ENCODE results near the gene FXN. TPM values are rescaled to one million over a fixed set of nuclear protein-coding genes. Genes with fewer than 3 reads are reported as not detected.
"Not testable (repeated sequence)": the region's sequence is repeated elsewhere in the genome, so short reads cannot be mapped to it uniquely, and the experiment has no call there.

The FXN gene
- total RNA-seq, 2 experiments from 2014 or later = 14.1 to 15.2 TPM

DNA sequence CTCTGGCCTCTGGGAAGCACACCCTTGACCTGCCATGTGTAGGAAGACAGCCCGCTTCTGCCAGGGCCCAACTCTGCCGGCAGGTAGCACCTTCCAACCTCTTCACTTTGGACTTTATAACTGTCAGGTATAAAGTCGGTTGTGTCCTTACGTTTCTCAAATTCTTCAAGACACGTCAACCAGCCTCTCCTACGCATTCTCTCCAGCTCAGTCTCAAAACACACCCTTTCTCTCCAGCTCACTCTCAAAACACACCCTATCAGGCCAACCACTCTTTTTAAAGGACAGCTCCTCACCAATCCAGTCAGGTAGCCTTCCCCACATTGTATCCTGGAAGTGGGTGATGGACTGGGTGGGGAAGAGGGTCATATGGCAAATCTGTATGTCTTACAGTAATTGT lies 13.5 kb downstream of the FXN start:
- ChIA-PET CTCF (interaction anchor here (1.3 to 2.5 kb wide), 3 partner anchors 14 to 373 kb away, joined by 3 to 11 read pairs (median 4); partner anchors contain the start of gene FXN), POLR2A (interaction anchor here (0.7 kb wide), 1 partner anchor 75 kb away, joined by 3 read pairs; no protein-coding TSS in a partner anchor)
- no peak for DNase-seq
- H3K4me1 Mint-ChIP-seq (ENCODE audit: low read depth) = peaks cover 8% of the 10 kb centered on the region
- intact Hi-C loops (cut with micrococcal nuclease) = no loop called here
- no peak overlapping the region for H3K27ac Mint-ChIP-seq
- H3K4me3 Mint-ChIP-seq = no peak overlapping the region
- peaks cover 7% of the 10 kb centered on the region for H3K36me3 Mint-ChIP-seq
- H3K27me3 Mint-ChIP-seq = no peaks in the 10 kb centered on the region
- H3K9me3 Mint-ChIP-seq = no peaks in the 10 kb centered on the region

DNA sequence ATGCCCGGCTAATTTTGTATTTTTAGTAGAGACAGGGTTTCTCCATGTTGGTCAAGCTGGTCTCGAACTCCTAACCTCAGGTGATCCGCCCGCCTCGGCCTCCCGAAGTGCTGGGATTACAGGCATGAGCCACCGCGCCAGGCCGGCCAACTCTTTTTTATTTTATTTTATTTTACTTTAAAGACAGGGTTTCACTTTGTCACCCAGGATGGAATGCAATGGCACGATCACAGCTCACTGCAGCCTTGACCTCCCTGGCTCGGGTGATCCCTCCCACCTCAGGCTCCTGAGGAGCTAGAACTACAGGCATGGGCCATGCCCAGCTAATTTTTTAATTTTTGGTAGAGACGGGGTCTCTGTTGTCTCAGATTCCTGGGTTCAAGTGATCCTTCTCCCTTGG lies 15.4 kb downstream of the FXN start:
- intact Hi-C loops (cut with micrococcal nuclease) = loop anchor here (5.0 kb wide), 1 partner anchor 496 kb away; no protein-coding TSS in a partner anchor
- H3K9me3 Mint-ChIP-seq; H3K27me3 Mint-ChIP-seq; H3K27ac Mint-ChIP-seq; H3K4me3 Mint-ChIP-seq; DNase-seq; H3K4me1 Mint-ChIP-seq (ENCODE audit: low read depth); POLR2A ChIA-PET: not testable (repeated sequence)
- CTCF ChIA-PET = interaction anchor here (7.7 kb wide), 1 partner anchor 143 kb away, joined by 179 read pairs; no protein-coding TSS in a partner anchor
- peaks cover 10% of the 10 kb centered on the region for H3K36me3 Mint-ChIP-seq

DNA sequence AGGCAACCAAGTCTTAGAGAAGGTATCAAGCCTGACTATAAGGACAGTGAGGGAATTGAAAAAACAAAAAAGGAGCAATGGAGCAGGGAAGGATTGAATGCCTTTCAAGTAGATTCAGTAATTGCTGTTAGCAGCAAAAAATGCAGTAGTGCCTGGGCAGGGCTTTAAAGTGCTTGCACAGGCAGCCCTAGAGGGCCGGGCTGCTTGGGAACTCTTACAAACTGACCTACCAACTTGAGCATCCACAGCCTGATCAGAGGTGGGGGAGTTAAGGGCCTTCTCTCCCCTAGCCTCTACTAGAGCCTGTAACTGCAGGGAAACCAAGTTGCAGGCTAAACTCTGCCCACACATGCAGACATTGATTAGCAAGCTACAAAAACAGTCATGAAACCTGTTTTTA lies 19.4 kb downstream of the FXN start:
- CTCF ChIA-PET = interaction anchor here (0.7 to 7.7 kb wide), 7 partner anchors 10 to 143 kb away, joined by 3 to 179 read pairs (median 4); partner anchors contain the start of gene FXN
- DNase-seq = no peak
- H3K9me3 Mint-ChIP-seq = no peaks in the 10 kb centered on the region
- H3K36me3 Mint-ChIP-seq = peaks cover 26% of the 10 kb centered on the region
- POLR2A ChIA-PET = no interaction called here
- H3K27ac Mint-ChIP-seq = no peak overlapping the region
- H3K4me3 Mint-ChIP-seq = no peak overlapping the region
- intact Hi-C loops (cut with micrococcal nuclease) = loop anchor here (1.0 to 5.0 kb wide), 2 partner anchors 138 to 492 kb away; no protein-coding TSS in a partner anchor
- H3K4me1 Mint-ChIP-seq (ENCODE audit: low read depth) = no peaks in the 10 kb centered on the region
- no peaks in the 10 kb centered on the region for H3K27me3 Mint-ChIP-seq

DNA sequence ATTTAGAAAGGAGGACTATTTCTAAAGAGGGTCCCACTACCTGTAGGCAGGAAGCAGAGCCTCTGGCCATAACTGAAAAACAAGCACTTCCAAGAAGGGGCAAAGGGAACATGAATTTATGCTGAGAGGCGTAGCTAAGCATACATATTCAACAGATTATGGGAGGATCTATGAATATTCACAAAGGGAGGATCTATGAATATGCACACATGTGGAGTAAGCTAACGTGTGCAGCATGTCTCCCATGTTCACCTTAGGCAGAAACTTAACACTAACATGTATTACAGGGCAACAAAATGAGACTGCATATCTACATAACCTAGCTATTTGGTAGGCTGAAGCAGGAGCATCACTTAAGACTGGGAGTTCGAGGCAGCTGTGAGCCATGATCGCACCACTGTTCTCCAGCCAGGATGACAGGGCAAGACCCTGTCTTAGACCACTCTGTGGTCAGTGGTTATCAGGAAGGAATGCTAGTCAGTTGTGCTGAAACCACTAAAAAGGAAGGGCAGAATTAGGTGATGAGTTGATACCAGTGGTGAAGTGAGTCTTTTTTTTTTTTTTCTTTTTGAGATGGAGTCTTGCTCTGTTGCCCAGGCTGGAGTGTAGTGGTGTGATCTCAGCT lies 20.8 kb downstream of the FXN start:
- H3K9me3 Mint-ChIP-seq = no peaks in the 10 kb centered on the region
- no peaks in the 10 kb centered on the region for H3K27me3 Mint-ChIP-seq
- ChIA-PET POLR2A (no interaction called here), CTCF (interaction anchor here (1.6 to 7.7 kb wide), 2 partner anchors 21 to 137 kb away, joined by 5 to 179 read pairs; partner anchors contain the start of gene FXN)
- no peak for DNase-seq
- H3K27ac Mint-ChIP-seq = no peak overlapping the region
- H3K4me1 Mint-ChIP-seq (ENCODE audit: low read depth) = no peaks in the 10 kb centered on the region
- intact Hi-C loops (cut with micrococcal nuclease) = no loop called here
- H3K36me3 Mint-ChIP-seq = peaks cover 30% of the 10 kb centered on the region
- no peak overlapping the region for H3K4me3 Mint-ChIP-seq

DNA sequence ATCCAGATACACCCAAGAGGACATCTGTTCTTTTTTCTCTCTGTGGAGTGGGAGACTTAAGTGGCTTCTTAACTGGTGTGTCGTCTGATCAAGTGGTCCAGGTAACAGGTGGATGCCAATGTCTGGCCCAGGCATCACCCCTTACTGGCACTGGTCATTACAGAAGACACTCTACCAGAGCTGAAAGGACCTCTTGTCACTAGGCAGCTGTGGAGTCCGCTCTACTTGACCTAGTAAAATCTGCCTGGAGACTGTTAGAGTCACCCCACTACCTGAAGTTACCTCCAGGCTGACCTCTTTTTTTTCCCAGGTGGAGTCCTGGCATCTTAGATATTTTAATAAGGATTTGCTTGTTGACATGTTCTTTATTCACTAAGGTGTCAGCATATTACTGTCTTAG lies 22.5 kb downstream of the FXN start:
- Mint-ChIP-seq H3K4me1 (ENCODE audit: low read depth) (no peaks in the 10 kb centered on the region), H3K27ac (no peak overlapping the region), H3K27me3 (no peaks in the 10 kb centered on the region), H3K4me3 (no peak overlapping the region), H3K36me3 (peaks cover 29% of the 10 kb centered on the region), H3K9me3 (no peaks in the 10 kb centered on the region)
- CTCF ChIA-PET = interaction anchor here (7.7 kb wide), 1 partner anchor 135 kb away, joined by 179 read pairs; no protein-coding TSS in a partner anchor
- intact Hi-C loops (cut with micrococcal nuclease) = no loop called here
- POLR2A ChIA-PET = no interaction called here
- no peak for DNase-seq

DNA sequence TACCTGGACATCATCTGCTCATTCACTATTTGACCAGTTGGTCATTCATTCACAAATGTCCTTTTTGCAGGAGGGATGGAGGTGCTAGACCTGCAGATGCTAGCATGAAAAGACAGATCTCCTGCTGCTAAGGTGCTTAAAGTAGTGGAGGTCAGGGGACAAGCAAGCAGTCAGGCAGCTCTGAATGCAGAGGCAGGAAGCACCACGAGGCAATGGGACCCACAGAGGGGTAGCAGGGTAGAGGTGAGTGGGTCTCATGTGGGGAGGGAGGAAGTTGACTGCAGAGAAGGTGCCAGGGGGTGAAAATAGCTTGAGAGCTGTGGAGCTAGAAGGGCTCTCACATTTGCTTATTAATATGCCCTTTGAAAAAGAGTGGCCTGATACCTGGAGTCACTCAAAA lies 25.2 kb downstream of the FXN start:
- ChIA-PET CTCF (interaction anchor here (2.6 kb wide), 1 partner anchor 132 kb away, joined by 11 read pairs; no protein-coding TSS in a partner anchor), POLR2A (no interaction called here)
- peaks cover 29% of the 10 kb centered on the region for H3K36me3 Mint-ChIP-seq
- H3K4me3 Mint-ChIP-seq = no peak overlapping the region
- H3K27ac Mint-ChIP-seq = no peak overlapping the region
- no peaks in the 10 kb centered on the region for H3K9me3 Mint-ChIP-seq
- H3K27me3 Mint-ChIP-seq = no peaks in the 10 kb centered on the region
- DNase-seq = no peak
- intact Hi-C loops (cut with micrococcal nuclease) = no loop called here
- no peaks in the 10 kb centered on the region for H3K4me1 Mint-ChIP-seq (ENCODE audit: low read depth)

DNA sequence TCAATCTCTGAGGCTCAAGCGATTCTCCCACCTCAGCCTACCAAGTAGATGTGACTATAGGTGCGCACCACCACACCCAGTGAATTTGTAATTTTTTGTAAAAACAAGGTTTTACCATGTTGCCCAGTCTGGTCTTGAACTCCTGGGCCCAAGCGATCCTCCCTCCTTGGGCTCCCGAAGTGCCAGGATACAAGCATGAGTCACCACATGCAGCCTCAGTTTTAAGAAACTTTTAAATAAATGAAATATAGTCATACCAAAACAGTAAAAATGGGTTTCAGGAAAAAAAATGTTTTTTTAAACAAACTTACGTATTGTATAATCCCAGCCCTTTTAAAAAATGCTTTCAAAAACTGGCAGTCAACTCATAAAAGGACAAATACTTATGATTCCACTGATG lies 26.6 kb downstream of the FXN start:
- intact Hi-C loops (cut with micrococcal nuclease) = no loop called here
- CTCF ChIA-PET = no interaction called here
- H3K9me3 Mint-ChIP-seq = no peaks in the 10 kb centered on the region
- H3K36me3 Mint-ChIP-seq = peaks cover 36% of the 10 kb centered on the region
- DNase-seq = no peak
- no peaks in the 10 kb centered on the region for H3K27me3 Mint-ChIP-seq
- POLR2A ChIA-PET = no interaction called here
- no peak overlapping the region for H3K4me3 Mint-ChIP-seq
- H3K4me1 Mint-ChIP-seq (ENCODE audit: low read depth) = no peaks in the 10 kb centered on the region
- H3K27ac Mint-ChIP-seq = no peak overlapping the region

DNA sequence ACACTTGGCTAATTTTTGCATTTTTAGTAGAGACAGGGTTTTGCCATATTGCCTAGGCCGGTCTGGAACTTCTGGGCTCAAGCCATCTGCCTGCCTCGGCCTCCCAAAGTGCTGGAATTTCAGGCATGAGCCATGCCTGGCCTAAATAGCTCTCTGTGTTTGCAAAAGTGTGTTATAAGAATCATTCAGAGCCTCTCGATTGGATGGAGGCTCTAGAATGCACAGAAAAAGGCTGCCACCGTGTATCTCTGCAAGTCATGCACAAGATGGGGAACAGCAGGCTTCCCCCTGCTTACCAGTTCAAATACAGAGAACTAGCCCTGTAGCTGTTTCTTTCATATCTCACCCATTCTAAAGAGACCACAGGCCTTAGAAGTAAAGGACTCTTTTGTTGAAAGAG lies 28.3 kb downstream of the FXN start:
- intact Hi-C loops (cut with micrococcal nuclease) = no loop called here
- no peaks in the 10 kb centered on the region for H3K27me3 Mint-ChIP-seq
- no peak for DNase-seq
- no peak overlapping the region for H3K4me3 Mint-ChIP-seq
- no peaks in the 10 kb centered on the region for H3K4me1 Mint-ChIP-seq (ENCODE audit: low read depth)
- H3K27ac Mint-ChIP-seq = no peak overlapping the region
- peaks cover 35% of the 10 kb centered on the region for H3K36me3 Mint-ChIP-seq
- H3K9me3 Mint-ChIP-seq = no peaks in the 10 kb centered on the region
- POLR2A ChIA-PET = no interaction called here
- CTCF ChIA-PET = interaction anchor here (1.6 kb wide), 1 partner anchor 10 kb away, joined by 7 read pairs; no protein-coding TSS in a partner anchor

DNA sequence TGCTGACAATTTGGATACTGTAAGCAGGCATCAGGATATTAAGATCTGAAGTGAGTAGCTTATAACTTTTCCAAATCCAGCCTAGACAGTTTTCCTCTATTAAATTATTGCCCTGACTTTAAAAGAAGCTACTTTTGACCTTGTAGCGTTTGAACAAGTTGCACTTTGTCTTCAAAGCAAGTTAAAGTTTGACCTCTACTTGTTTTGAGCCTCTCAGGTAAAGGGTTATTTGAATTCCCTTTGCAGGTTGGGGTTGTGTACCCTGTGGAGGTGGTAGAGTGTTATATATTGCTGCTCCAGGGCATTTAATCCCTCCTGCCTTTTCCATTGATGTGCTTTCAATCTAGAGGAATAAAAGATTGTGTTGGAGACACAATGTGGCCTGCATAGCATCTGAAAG lies 30.1 kb downstream of the FXN start:
- ChIA-PET POLR2A (no interaction called here), CTCF (interaction anchor here (0.8 kb wide), 1 partner anchor 12 kb away, joined by 3 read pairs; no protein-coding TSS in a partner anchor)
- DNase-seq = no peak
- intact Hi-C loops (cut with micrococcal nuclease) = no loop called here
- peaks cover 26% of the 10 kb centered on the region for H3K36me3 Mint-ChIP-seq
- H3K4me3 Mint-ChIP-seq = no peak overlapping the region
- H3K9me3 Mint-ChIP-seq = no peaks in the 10 kb centered on the region
- H3K27me3 Mint-ChIP-seq = no peaks in the 10 kb centered on the region
- no peaks in the 10 kb centered on the region for H3K4me1 Mint-ChIP-seq (ENCODE audit: low read depth)
- H3K27ac Mint-ChIP-seq = no peak overlapping the region

DNA sequence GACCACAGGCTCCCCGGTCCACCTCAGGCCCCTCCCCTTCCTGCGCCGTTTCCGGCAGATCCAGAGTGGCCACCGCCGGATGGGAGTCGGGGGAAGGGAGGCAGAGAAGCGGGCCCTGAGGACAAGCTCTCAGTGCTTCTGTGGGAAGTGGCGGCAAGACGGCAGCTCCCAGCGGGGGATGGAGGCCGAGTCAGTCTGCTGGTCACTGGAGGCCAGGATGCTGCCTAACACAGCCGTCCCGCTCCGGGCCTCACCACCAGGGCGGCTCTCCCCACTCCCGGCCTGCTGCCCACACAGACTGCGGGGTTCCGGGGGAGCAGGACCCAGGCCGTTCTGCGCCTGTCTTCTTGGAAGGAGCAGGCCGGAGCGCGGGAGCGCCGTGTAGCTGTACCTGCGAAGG lies 31.4 kb downstream of the FXN start:
- DNase-seq = no peak
- H3K27ac Mint-ChIP-seq = no peak overlapping the region
- H3K4me1 Mint-ChIP-seq (ENCODE audit: low read depth) = no peaks in the 10 kb centered on the region
- peaks cover 25% of the 10 kb centered on the region for H3K36me3 Mint-ChIP-seq
- H3K4me3 Mint-ChIP-seq = no peak overlapping the region
- CTCF ChIA-PET = no interaction called here
- POLR2A ChIA-PET = no interaction called here
- intact Hi-C loops (cut with micrococcal nuclease) = no loop called here
- no peaks in the 10 kb centered on the region for H3K9me3 Mint-ChIP-seq
- no peaks in the 10 kb centered on the region for H3K27me3 Mint-ChIP-seq

DNA sequence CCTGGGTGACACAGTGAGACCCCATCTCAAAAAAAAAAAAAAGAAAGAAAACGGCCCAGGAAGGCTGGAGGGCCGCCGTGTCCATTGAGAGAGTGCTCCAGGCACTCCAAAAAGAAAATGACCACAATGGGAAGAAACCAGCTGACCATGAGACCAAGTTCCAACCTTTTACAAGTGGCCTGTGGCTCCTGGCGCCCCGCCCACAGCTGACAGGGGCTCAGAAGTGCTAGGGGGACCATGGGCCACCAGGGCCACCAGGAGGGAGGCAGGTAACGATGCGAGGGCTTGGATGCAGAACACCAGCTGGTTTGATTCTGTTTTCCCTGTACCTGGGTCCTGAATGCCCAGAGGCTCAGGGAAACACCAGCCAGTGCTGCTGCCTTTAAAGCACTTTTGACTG lies 34.6 kb downstream of the FXN start:
- Mint-ChIP-seq H3K27ac (no peak overlapping the region), H3K4me3 (no peak overlapping the region), H3K27me3 (no peaks in the 10 kb centered on the region), H3K36me3 (peaks cover 37% of the 10 kb centered on the region), H3K9me3 (no peaks in the 10 kb centered on the region), H3K4me1 (ENCODE audit: low read depth) (no peaks in the 10 kb centered on the region)
- ChIA-PET CTCF (no interaction called here), POLR2A (no interaction called here)
- DNase-seq = no peak
- intact Hi-C loops (cut with micrococcal nuclease) = no loop called here

DNA sequence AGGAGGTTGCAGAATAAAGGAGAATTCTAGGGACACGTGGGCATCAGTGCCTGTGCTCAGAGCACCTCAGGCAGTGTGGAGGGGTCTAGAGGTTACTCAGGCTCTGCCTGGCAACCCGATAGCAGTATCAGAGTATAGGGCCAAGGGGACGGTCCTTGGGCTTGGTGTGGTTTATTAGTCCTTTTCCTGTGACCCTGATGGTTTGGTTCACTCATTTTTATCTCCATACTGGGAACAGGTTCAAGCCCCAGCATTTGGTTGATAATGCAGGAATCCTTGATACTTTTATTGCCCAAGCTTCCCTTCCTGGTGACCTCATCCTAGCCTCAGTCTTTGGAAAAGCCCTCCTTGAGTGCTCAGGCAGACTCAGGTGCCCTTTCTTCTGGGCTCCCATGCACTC lies 35.5 kb downstream of the FXN start:
- Mint-ChIP-seq H3K36me3 (peaks cover 29% of the 10 kb centered on the region), H3K4me3 (no peak overlapping the region), H3K4me1 (ENCODE audit: low read depth) (no peaks in the 10 kb centered on the region), H3K27ac (no peak overlapping the region), H3K9me3 (no peaks in the 10 kb centered on the region), H3K27me3 (no peaks in the 10 kb centered on the region)
- intact Hi-C loops (cut with micrococcal nuclease) = no loop called here
- ChIA-PET CTCF (no interaction called here), POLR2A (no interaction called here)
- DNase-seq = no peak

DNA sequence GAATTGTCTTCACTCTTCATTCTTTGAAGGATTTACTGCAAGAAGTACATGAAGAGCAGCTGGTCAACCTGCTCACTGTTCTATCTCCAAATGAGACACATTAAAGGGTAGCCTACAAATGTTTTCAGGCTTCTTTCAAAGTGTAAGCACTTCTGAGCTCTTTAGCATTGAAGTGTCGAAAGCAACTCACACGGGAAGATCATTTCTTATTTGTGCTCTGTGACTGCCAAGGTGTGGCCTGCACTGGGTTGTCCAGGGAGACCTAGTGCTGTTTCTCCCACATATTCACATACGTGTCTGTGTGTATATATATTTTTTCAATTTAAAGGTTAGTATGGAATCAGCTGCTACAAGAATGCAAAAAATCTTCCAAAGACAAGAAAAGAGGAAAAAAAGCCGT lies 37.6 kb downstream of the FXN start:
- intact Hi-C loops (cut with micrococcal nuclease) = no loop called here
- POLR2A ChIA-PET = interaction anchor here (0.6 kb wide), 1 partner anchor 71 kb away, joined by 3 read pairs; no protein-coding TSS in a partner anchor
- no peak overlapping the region for H3K27ac Mint-ChIP-seq
- H3K27me3 Mint-ChIP-seq = no peaks in the 10 kb centered on the region
- CTCF ChIA-PET = interaction anchor here (1.9 kb wide), 1 partner anchor 20 kb away, joined by 5 read pairs; no protein-coding TSS in a partner anchor
- no peaks in the 10 kb centered on the region for H3K9me3 Mint-ChIP-seq
- peaks cover 19% of the 10 kb centered on the region for H3K36me3 Mint-ChIP-seq
- H3K4me3 Mint-ChIP-seq = no peak overlapping the region
- no peaks in the 10 kb centered on the region for H3K4me1 Mint-ChIP-seq (ENCODE audit: low read depth)
- no peak for DNase-seq

Data from activated CD4-positive, alpha-beta memory T cell treated with anti-CD3 and anti-CD28 coated beads for 36 hours (primary cell).